ENCODE measurements around the gene CDIPT. TPM values are rescaled to one million over a fixed set of nuclear protein-coding genes. Genes with fewer than 3 reads are reported as not detected.

Gene CDIPT
- total and polyA plus RNA-seq, 3 experiments from 2014 or later = 63.9 to 109 (median 68.4) TPM

GRCh38 chr16:29811896-29812665 lies 50.9 kb downstream of the CDIPT start, which contains the start of gene PRRT2:
PRRT2 (plus strand) TSS chr16:29812193; CDS start chr16:29813055, 862 bp downstream.
- H3K27me3 ChIP-seq (ENCODE audit: insufficient read depth, low read length, poor library complexity, severe bottlenecking) = no peaks in the 10 kb centered on the region
- H3K4me1 ChIP-seq (ENCODE audit: insufficient read depth, low read length) = peaks cover 51% of the 10 kb centered on the region
- ChIA-PET CTCF (interaction anchor here (0.9 to 2.7 kb wide), 3 partner anchors 36 to 110 kb away, joined by 3 to 11 read pairs (median 3); no protein-coding TSS in a partner anchor), POLR2A (interaction anchor here (0.6 to 0.9 kb wide), 2 partner anchors 22 to 66 kb away, joined by 4 read pairs; partner anchors contain the start of gene KIF22)
- peak within 1 kb of the TSS; percentile 51 for H3K27ac ChIP-seq (ENCODE audit: low read depth, low read length)
- peak in 4 of 5 donors; percentile 41 to 74 (median 48) for DNase-seq
- peaks cover 0 to 7% of the 10 kb centered on the region in 2 donors for H3K27me3 Mint-ChIP-seq
- H3K4me3 Mint-ChIP-seq = peak within 1 kb of the TSS; percentile 87 to 96 (median 93)
- peaks cover 5% of the 10 kb centered on the region for H3K36me3 ChIP-seq (ENCODE audit: insufficient read depth, low read length)
- peak within 1 kb of the TSS; percentile 57 for H3K4me3 ChIP-seq (ENCODE audit: low read length)
- peaks cover 55 to 79% (median 59%) of the 10 kb centered on the region in 3 donors for H3K4me1 Mint-ChIP-seq
- H3K9me3 Mint-ChIP-seq = peaks cover 0 to 2% (median 0%) of the 10 kb centered on the region in 5 donors
- H3K9me3 ChIP-seq (ENCODE audit: low read length) = no peaks in the 10 kb centered on the region
- H3K36me3 Mint-ChIP-seq = peaks cover 3 to 35% (median 4%) of the 10 kb centered on the region in 3 donors
- peak within 1 kb of the TSS; percentile 89 to 99 (median 97) for H3K27ac Mint-ChIP-seq

GRCh38 chr16:29811170-29811895 lies 51.7 kb downstream of the CDIPT start:
- Mint-ChIP-seq H3K27ac (peak overlapping the region; percentile 89 to 99 (median 97)), H3K9me3 (peaks cover 0 to 2% (median 0%) of the 10 kb centered on the region in 5 donors), H3K4me1 (peaks cover 50 to 73% (median 54%) of the 10 kb centered on the region in 3 donors), H3K4me3 (peak overlapping the region; percentile 87 to 96 (median 93)), H3K36me3 (peaks cover 3 to 31% (median 4%) of the 10 kb centered on the region in 3 donors), H3K27me3 (peaks cover 0 to 7% of the 10 kb centered on the region in 2 donors)
- Histone ChIP-seq H3K4me1 (ENCODE audit: insufficient read depth, low read length) (peaks cover 49% of the 10 kb centered on the region), H3K4me3 (ENCODE audit: low read length) (peak overlapping the region; percentile 57), H3K27me3 (ENCODE audit: insufficient read depth, low read length, poor library complexity, severe bottlenecking) (no peaks in the 10 kb centered on the region), H3K27ac (ENCODE audit: low read depth, low read length) (peak overlapping the region; percentile 51), H3K36me3 (ENCODE audit: insufficient read depth, low read length) (peaks cover 5% of the 10 kb centered on the region), H3K9me3 (ENCODE audit: low read length) (no peaks in the 10 kb centered on the region)
- POLR2A ChIA-PET = interaction anchor here (0.6 to 2.0 kb wide), 2 partner anchors 10 to 65 kb away, joined by 4 to 10 read pairs; partner anchors contain the start of gene MVP
- CTCF ChIA-PET = interaction anchor here (0.9 to 2.7 kb wide), 3 partner anchors 37 to 110 kb away, joined by 3 to 11 read pairs (median 3); no protein-coding TSS in a partner anchor
- peak; percentile 58 to 83 (median 65) for DNase-seq

- Mint-ChIP-seq H3K27ac (peak overlapping the region; percentile 89 to 99 (median 97)), H3K4me3 (peak overlapping the region; percentile 87 to 96 (median 93)), H3K4me1 (peaks cover 48 to 70% (median 51%) of the 10 kb centered on the region in 3 donors), H3K9me3 (peaks cover 0 to 2% (median 0%) of the 10 kb centered on the region in 5 donors), H3K27me3 (peaks cover 0 to 6% of the 10 kb centered on the region in 2 donors), H3K36me3 (peaks cover 3 to 28% (median 4%) of the 10 kb centered on the region in 3 donors)
- peak overlapping the region; percentile 79 for H3K27ac ChIP-seq (ENCODE audit: low read depth, low read length)
- no peaks in the 10 kb centered on the region for H3K27me3 ChIP-seq (ENCODE audit: insufficient read depth, low read length, poor library complexity, severe bottlenecking)
- peak overlapping the region; percentile 71 for H3K4me3 ChIP-seq (ENCODE audit: low read length)
- ChIA-PET POLR2A (interaction anchor here (0.9 to 2.0 kb wide), 4 partner anchors 10 to 109 kb away, joined by 4 to 10 read pairs (median 6); partner anchors contain the start of gene MVP), CTCF (interaction anchor here (1.1 to 5.0 kb wide), 3 partner anchors 8 to 110 kb away, joined by 7 to 92 read pairs (median 11); partner anchors contain the start of genes MVP and PAGR1)
- DNase-seq = no peak
- H3K36me3 ChIP-seq (ENCODE audit: insufficient read depth, low read length) = peaks cover 5% of the 10 kb centered on the region
- H3K4me1 ChIP-seq (ENCODE audit: insufficient read depth, low read length) = peaks cover 49% of the 10 kb centered on the region
- H3K9me3 ChIP-seq (ENCODE audit: low read length) = no peaks in the 10 kb centered on the region
These were observed 52.3 kb downstream of the CDIPT start for GRCh38 chr16:29810699-29811169.

GRCh38 chr16:29809850-29810698 lies 53.0 kb downstream of the CDIPT start:
- H3K27ac Mint-ChIP-seq = peak overlapping the region; percentile 89 to 99 (median 97)
- Histone ChIP-seq H3K27ac (ENCODE audit: low read depth, low read length) (peak overlapping the region; percentile 79), H3K36me3 (ENCODE audit: insufficient read depth, low read length) (peaks cover 5% of the 10 kb centered on the region), H3K4me3 (ENCODE audit: low read length) (peak overlapping the region; percentile 71), H3K9me3 (ENCODE audit: low read length) (no peaks in the 10 kb centered on the region), H3K27me3 (ENCODE audit: insufficient read depth, low read length, poor library complexity, severe bottlenecking) (no peaks in the 10 kb centered on the region), H3K4me1 (ENCODE audit: insufficient read depth, low read length) (peaks cover 45% of the 10 kb centered on the region)
- H3K9me3 Mint-ChIP-seq = peaks cover 0 to 2% (median 0%) of the 10 kb centered on the region in 5 donors
- ChIA-PET CTCF (interaction anchor here (1.1 to 5.0 kb wide), 3 partner anchors 9 to 109 kb away, joined by 7 to 92 read pairs (median 11); partner anchors contain the start of genes MVP and PAGR1), POLR2A (interaction anchor here (0.6 to 2.0 kb wide), 6 partner anchors 11 to 203 kb away, joined by 3 to 10 read pairs (median 5); partner anchors contain the start of gene MVP)
- peaks cover 46 to 67% (median 48%) of the 10 kb centered on the region in 3 donors for H3K4me1 Mint-ChIP-seq
- peaks cover 3 to 31% (median 4%) of the 10 kb centered on the region in 3 donors for H3K36me3 Mint-ChIP-seq
- DNase-seq = peak; percentile 53 to 84 (median 68)
- peak overlapping the region; percentile 86 to 96 (median 93) for H3K4me3 Mint-ChIP-seq
- peaks cover 0 to 5% of the 10 kb centered on the region in 2 donors for H3K27me3 Mint-ChIP-seq

GRCh38 chr16:29809031-29809747 lies 53.8 kb downstream of the CDIPT start:
- Histone ChIP-seq H3K4me1 (ENCODE audit: insufficient read depth, low read length) (peaks cover 46% of the 10 kb centered on the region), H3K4me3 (ENCODE audit: low read length) (peak overlapping the region; percentile 71), H3K27ac (ENCODE audit: low read depth, low read length) (peak overlapping the region; percentile 79), H3K9me3 (ENCODE audit: low read length) (no peaks in the 10 kb centered on the region), H3K36me3 (ENCODE audit: insufficient read depth, low read length) (peaks cover 5% of the 10 kb centered on the region), H3K27me3 (ENCODE audit: insufficient read depth, low read length, poor library complexity, severe bottlenecking) (no peaks in the 10 kb centered on the region)
- H3K4me3 Mint-ChIP-seq = peak overlapping the region; percentile 88 to 96 (median 93)
- H3K9me3 Mint-ChIP-seq = peaks cover 0 to 2% (median 0%) of the 10 kb centered on the region in 5 donors
- peaks cover 0 to 5% of the 10 kb centered on the region in 2 donors for H3K27me3 Mint-ChIP-seq
- peaks cover 46 to 68% (median 49%) of the 10 kb centered on the region in 3 donors for H3K4me1 Mint-ChIP-seq
- peak overlapping the region; percentile 93 to 100 (median 100) for H3K27ac Mint-ChIP-seq
- peak in 1 of 5 donors; percentile 53 for DNase-seq
- H3K36me3 Mint-ChIP-seq = peaks cover 3 to 31% (median 4%) of the 10 kb centered on the region in 3 donors
- POLR2A ChIA-PET = interaction anchor here (0.6 to 4.1 kb wide), 9 partner anchors 7 to 214 kb away, joined by 3 to 59 read pairs (median 5); partner anchors contain the start of genes KIF22, MVP and PAGR1
- CTCF ChIA-PET = interaction anchor here (1.1 to 5.0 kb wide), 10 partner anchors 10 to 108 kb away, joined by 4 to 92 read pairs (median 12); partner anchors contain the start of genes MVP and PAGR1
